Endothelial cell of umbilical vein (primary cell): Measurements from ENCODE around the gene TMOD4. TPM values are rescaled to one million over a fixed set of nuclear protein-coding genes. Genes with fewer than 3 reads are reported as not detected.
"Not testable (repeated sequence)": the region's sequence is repeated elsewhere in the genome, so short reads cannot be mapped to it uniquely, and the experiment has no call there.

Experiments
- BruUV-seq: library from RNA; stranded (reverse); fragments of 400-500 nt; replicated peaks from 2 replicates; lab custom pipeline; 2021; lab: Mats Ljungman, UMichigan
- CTCF ChIA-PET: fragments of 300-600, 350-600 bp; sonication (Branson Sonifier 250); formaldehyde crosslinking; loops from one replicate; lab custom pipeline; 2021; ENCODE audit warnings: antibody characterized with exemption, inconsistent platforms; lab: Charles Lee
- POLR2A ChIA-PET: fragments of 300-600, 350-600 bp; sonication (Branson Sonifier 250); formaldehyde crosslinking; loops from one replicate; lab custom pipeline; 2021; ENCODE audit warnings: antibody characterized with exemption, inconsistent platforms; lab: Charles Lee
- DNase-seq: peaks from one replicate; pipeline ENCODE4 v3.0.0-alpha.2; 2011; ENCODE audit warnings: low read depth, low spot score
- FAIRE-seq: peaks from 2 replicates; lab custom pipeline; 2011; peaks lifted over from hg19 to GRCh38; lab: Jason Lieb, UNC
- H2AFZ ChIP-seq: 2 replicates; pipeline ENCODE4 v1.6.0; 2012; ENCODE audit warnings: low read depth, low read length, control low read depth, inconsistent platforms
- H3K27ac ChIP-seq: 2 replicates; pipeline ENCODE4 v1.5.1; 2011; ENCODE audit warnings: low read depth, mild to moderate bottlenecking, control low read depth, low read length, moderate library complexity; ENCODE audit not compliant: insufficient read depth
- H3K27me3 ChIP-seq, 2 experiments: 2 replicates each; pipeline versions ENCODE4 v1.6.0 to v1.6.1; 2011; ENCODE audit warnings: low read length in 2 of 2, mixed read lengths in 1 of 2; ENCODE audit not compliant: control insufficient read depth in 2 of 2, insufficient read depth in 2 of 2
- H3K36me3 ChIP-seq, 2 experiments: 2 replicates in 1 of 2; 3 replicates in 1 of 2; pipeline ENCODE4 v1.5.1; 2011; ENCODE audit warnings: low read length in 2 of 2, mild to moderate bottlenecking in 1 of 2, moderate library complexity in 1 of 2; ENCODE audit not compliant: control insufficient read depth in 2 of 2, insufficient read depth in 2 of 2; ENCODE audit errors: extremely low read depth in 1 of 2
- H3K4me1 ChIP-seq: 3 replicates; pipeline ENCODE4 v1.5.1; 2011; ENCODE audit warnings: mild to moderate bottlenecking, low read length; ENCODE audit not compliant: control insufficient read depth, insufficient read depth; ENCODE audit errors: extremely low read depth
- H3K4me2 ChIP-seq: 2 replicates; pipeline ENCODE4 v1.6.1; 2011; ENCODE audit warnings: low read length, control low read depth, mixed read lengths; ENCODE audit not compliant: insufficient read depth
- H3K4me3 ChIP-seq, 3 experiments: fragments of 200-600 bp in 1 of 3; sonication (generic), shearing (Covaris generic) in 1 of 3; replicated peaks in 1 of 3; 2 replicates each; pipeline ENCODE4 v1.5.1; 2011 to 2016; ENCODE audit warnings: control low read depth in 3 of 3, low read length in 3 of 3, mild to moderate bottlenecking in 2 of 3, inconsistent platforms in 1 of 3, low read depth in 1 of 3, moderate library complexity in 1 of 3; ENCODE audit not compliant: insufficient read depth in 1 of 3
- H3K79me2 ChIP-seq: 2 replicates; pipeline ENCODE4 v1.6.0; 2012; ENCODE audit warnings: low read length, inconsistent platforms; ENCODE audit not compliant: control insufficient read depth, insufficient read depth
- H3K9ac ChIP-seq: replicated peaks from 2 replicates; pipeline ENCODE3; 2011; ENCODE audit warnings: low read length, control low read depth; ENCODE audit not compliant: insufficient read depth; ENCODE audit errors: extremely low read depth
- H3K9me1 ChIP-seq: replicated peaks from 3 replicates; pipeline ENCODE4 v1.6.0; 2011; ENCODE audit warnings: mild to moderate bottlenecking, low read length; ENCODE audit not compliant: control insufficient read depth, insufficient read depth; ENCODE audit errors: extremely low read depth
- H3K9me3 ChIP-seq: replicated peaks from 2 replicates; pipeline ENCODE4 v1.5.1; 2012; ENCODE audit warnings: low read length, inconsistent platforms; ENCODE audit not compliant: control insufficient read depth, insufficient read depth
- H4K20me1 ChIP-seq: replicated peaks from 2 replicates; pipeline ENCODE3; 2011; ENCODE audit warnings: mild to moderate bottlenecking, low read length; ENCODE audit not compliant: control insufficient read depth, insufficient read depth; ENCODE audit errors: extremely low read depth
- CTCF ChIP-seq, 2 donors: IDR thresholded peaks; 1 replicate in 1 of 2; 2 replicates in 1 of 2; pipeline ENCODE4 v1.5.1; 2011; ENCODE audit warnings: low read length in 2 of 2, mild to moderate bottlenecking in 2 of 2, moderate library complexity in 2 of 2, control low read depth in 1 of 2, inconsistent platforms in 1 of 2, low read depth in 1 of 2; ENCODE audit not compliant: insufficient read depth in 1 of 2; ENCODE audit errors: extremely low read depth in 1 of 2
- EZH2 ChIP-seq: IDR thresholded peaks from 2 replicates; pipeline ENCODE4 v1.6.1; 2012; ENCODE audit warnings: borderline replicate concordance, low read depth, mild to moderate bottlenecking, moderate library complexity, low read length, inconsistent platforms; ENCODE audit not compliant: severe bottlenecking
- FOS ChIP-seq: IDR thresholded peaks from 2 replicates; pipeline ENCODE4 v1.6.1; 2011; ENCODE audit warnings: mild to moderate bottlenecking, low read length, moderate library complexity, borderline replicate concordance; ENCODE audit not compliant: insufficient read depth
- MAX ChIP-seq: IDR thresholded peaks from 2 replicates; pipeline ENCODE4 v1.6.1; 2011; ENCODE audit not compliant: insufficient read depth, insufficient read length
- MYC ChIP-seq: IDR thresholded peaks from one replicate; pipeline ENCODE4 v1.6.1; 2011; ENCODE audit warnings: mild to moderate bottlenecking, low read depth, low read length
- POLR2A ChIP-seq: IDR thresholded peaks from 2 replicates; pipeline ENCODE4 v1.6.1; 2012; ENCODE audit warnings: low read depth, mild to moderate bottlenecking, control low read depth, low read length
- POLR2AphosphoS5 ChIP-seq: IDR thresholded peaks from 2 replicates; pipeline ENCODE4 v1.6.1; 2012; ENCODE audit warnings: low read depth, mild to moderate bottlenecking, control low read depth, low read length, moderate library complexity; ENCODE audit not compliant: insufficient read depth
- dilution Hi-C: fragments of 300-500 bp; cut with MboI; formaldehyde crosslinking; loops from one replicate; pipeline ENCODE4 v1.15.0; 2019; ENCODE audit warnings: low sequenced_read_pairs; ENCODE audit not compliant: extremely low pct_ligation_motif_present
- intact Hi-C: fragments of 100-400 bp; cut with micrococcal nuclease; formaldehyde crosslinking; loops from one replicate; pipeline ENCODE4 v1.10.0; 2022
- polyA plus RNA-seq, 4 experiments: library from polyadenylated mRNA; depleted of rRNA in 3 of 4; stranded (reverse) in 3 of 4; unstranded in 1 of 4; fragments of >200 nt; gene quantifications; 2 replicates each; pipeline versions ENCODE4 v1.2.1 to v1.2.3, GENCODE V29; 2011 to 2012; ENCODE audit warnings: missing spikeins in 1 of 4
- total RNA-seq: library from RNA; stranded (reverse); gene quantifications from 2 replicates; pipeline ENCODE4 v1.2.3, GENCODE V29; 2021

Gene TMOD4
- total and polyA plus RNA-seq, 2 donors (not counting 3 experiments of a cell fraction or from before 2014, with no cell fraction given): 0.22 to 1.4 TPM

- Histone ChIP-seq H2AFZ (no peak overlapping the region), H3K9me1 (no peaks in the 10 kb centered on the region), H3K4me2 (no peak overlapping the region), H3K27me3 (no peaks in the 10 kb centered on the region), H3K4me3 (no peak overlapping the region), H4K20me1 (peaks cover under 1% of the 10 kb centered on the region), H3K9me3 (no peaks in the 10 kb centered on the region), H3K9ac (no peak overlapping the region), H3K79me2 (peaks cover 82% of the 10 kb centered on the region), H3K27ac (no peak overlapping the region), H3K36me3 (peaks cover 9% of the 10 kb centered on the region in 2 experiments), H3K4me1 (no peaks in the 10 kb centered on the region)
- ChIA-PET POLR2A (no interaction called here), CTCF (no interaction called here)
- DNase-seq (no peak), FAIRE-seq (no peak)
- dilution Hi-C loops (no loop called here), intact Hi-C loops (no loop called here)
- BruUV-seq: no TSS peak
- TF ChIP-seq POLR2AphosphoS5 (no peak), MAX (no peak), CTCF (IDR thresholded peaks at IDR 0.05; ENCODE audit: extremely low read depth in 1 of 2, insufficient read depth in 1 of 2, low read depth in 1 of 2, low read length in 2 of 2) (no peak), MYC (no peak), EZH2 (no peak), FOS (no peak), POLR2A (no peak)
These were observed 35.0 kb upstream of the TMOD4 start for GRCh38 chr1:151210830-151211229.

- dilution Hi-C loops, H3K27me3 ChIP-seq, POLR2A ChIA-PET, FAIRE-seq, H3K9ac ChIP-seq, H2AFZ ChIP-seq, intact Hi-C loops, H3K9me1 ChIP-seq, H3K9me3 ChIP-seq, H3K27ac ChIP-seq, H3K4me3 ChIP-seq, H3K4me2 ChIP-seq, BruUV-seq, DNase-seq: not testable (repeated sequence)
- Histone ChIP-seq H3K79me2 (peaks cover 88% of the 10 kb centered on the region), H4K20me1 (peaks cover 13% of the 10 kb centered on the region), H3K4me1 (peaks cover 11% of the 10 kb centered on the region), H3K36me3 (peaks cover 9 to 14% of the 10 kb centered on the region in 2 experiments)
- CTCF ChIA-PET: interaction anchor here (1.0 to 1.6 kb wide), 2 partner anchors 11 to 106 kb away, joined by 3 read pairs; no protein-coding TSS in a partner anchor
These were observed 29.7 kb upstream of the TMOD4 start for GRCh38 chr1:151205381-151205965.
